Urinary bladder (tissue), 4 donors: ENCODE results near the gene TMCC1. TPM values are rescaled to one million over a fixed set of nuclear protein-coding genes. Genes with fewer than 3 reads are reported as not detected.
"Not testable (repeated sequence)": the region's sequence is repeated elsewhere in the genome, so short reads cannot be mapped to it uniquely, and the experiment has no call there.

Experiments used
- DNase-seq: peaks from one replicate; pipeline ENCODE4 v3.0.0-alpha.2; 2015; ENCODE audit errors: extremely low spot score
- H3K27ac ChIP-seq: one replicate; pipeline ENCODE4 v1.5.1; 2013; ENCODE audit warnings: low read depth, mild to moderate bottlenecking, moderate library complexity
- H3K36me3 ChIP-seq: one replicate; pipeline ENCODE4 v1.6.1; 2013; ENCODE audit warnings: mild to moderate bottlenecking, moderate library complexity; ENCODE audit not compliant: insufficient read depth
- H3K4me1 ChIP-seq: one replicate; pipeline ENCODE4 v1.6.1; 2013; ENCODE audit warnings: mild to moderate bottlenecking, moderate library complexity; ENCODE audit not compliant: insufficient read depth
- H3K4me3 ChIP-seq: one replicate; pipeline ENCODE4 v1.5.1; 2013; ENCODE audit warnings: low read depth, low read length
- WGBS: extraction: QIAGEN DNeasy Blood & Tissue Kit; methylation state at CpG from one replicate; pipeline ENCODE4 v1.1.7; 2013; 5-methylcytosine and 5-hydroxymethylcytosine counted together
- polyA plus RNA-seq: library from polyadenylated mRNA; stranded (reverse); fragments of 200-250 nt; gene quantifications from one replicate; pipeline ENCODE4 v1.2.3, GENCODE V29; 2013
- total RNA-seq: library from RNA; depleted of rRNA; stranded (reverse); fragments of >200 nt; gene quantifications from one replicate; pipeline ENCODE4 v1.2.3, GENCODE V29; 2014
- donor health status: healthy with polysubstance abuse.
- donor health status: healthy.

The TMCC1 gene
- total and polyA plus RNA-seq, 2 donors = 14.5 to 44.1 TPM

- WGBS = 57% methylated on average over 2 of the region's 2 CpGs
- Histone ChIP-seq H3K36me3 (no peaks in the 10 kb centered on the region), H3K27ac (no peak overlapping the region), H3K4me1 (no peaks in the 10 kb centered on the region), H3K4me3 (no peak overlapping the region)
- DNase-seq = no peak
Measured at GRCh38 chr3:129766135-129766534, 127.4 kb downstream of the TMCC1 start.

GRCh38 chr3:129764090-129764489 lies 129.4 kb downstream of the TMCC1 start:
- DNase-seq = no peak
- H3K4me1 ChIP-seq = no peaks in the 10 kb centered on the region
- no peak overlapping the region for H3K27ac ChIP-seq
- no peak overlapping the region for H3K4me3 ChIP-seq
- H3K36me3 ChIP-seq = no peaks in the 10 kb centered on the region

- no peak overlapping the region for H3K4me3 ChIP-seq
- no peak overlapping the region for H3K27ac ChIP-seq
- H3K36me3 ChIP-seq = no peaks in the 10 kb centered on the region
- DNase-seq = no peak
- WGBS = 82% methylated on average over 1 of the region's 1 CpG
- no peaks in the 10 kb centered on the region for H3K4me1 ChIP-seq
Measured at GRCh38 chr3:129758785-129759320, 134.7 kb downstream of the TMCC1 start.

- DNase-seq = no peak
- no peaks in the 10 kb centered on the region for H3K36me3 ChIP-seq
- 92% methylated on average over 2 of the region's 2 CpGs for WGBS
- no peak overlapping the region for H3K27ac ChIP-seq
- no peak overlapping the region for H3K4me3 ChIP-seq
- H3K4me1 ChIP-seq = no peaks in the 10 kb centered on the region
Measured at GRCh38 chr3:129758306-129758705, 135.2 kb downstream of the TMCC1 start.

- no peak for DNase-seq
- Histone ChIP-seq H3K4me3 (no peak overlapping the region), H3K4me1 (no peaks in the 10 kb centered on the region), H3K36me3 (no peaks in the 10 kb centered on the region), H3K27ac (no peak overlapping the region)
- 98% methylated on average over 1 of the region's 1 CpG for WGBS
Measured at GRCh38 chr3:129756871-129757270, 136.6 kb downstream of the TMCC1 start.

- DNase-seq, H3K4me3 ChIP-seq, H3K27ac ChIP-seq, H3K36me3 ChIP-seq, H3K4me1 ChIP-seq: not testable (repeated sequence)
- 92% methylated on average over 2 of the region's 2 CpGs for WGBS
Measured at GRCh38 chr3:129751105-129751504, 142.4 kb downstream of the TMCC1 start.

GRCh38 chr3:129749692-129750091 lies 143.8 kb downstream of the TMCC1 start:
- Histone ChIP-seq H3K27ac (no peak overlapping the region), H3K36me3 (no peaks in the 10 kb centered on the region), H3K4me1 (no peaks in the 10 kb centered on the region), H3K4me3 (no peak overlapping the region)
- DNase-seq = no peak

GRCh38 chr3:129747992-129748391 lies 145.5 kb downstream of the TMCC1 start:
- no peak overlapping the region for H3K4me3 ChIP-seq
- no peak overlapping the region for H3K27ac ChIP-seq
- H3K4me1 ChIP-seq = no peaks in the 10 kb centered on the region
- no peak for DNase-seq
- no peaks in the 10 kb centered on the region for H3K36me3 ChIP-seq
- 96% methylated on average over 3 of the region's 3 CpGs for WGBS

GRCh38 chr3:129747136-129747535 lies 146.4 kb downstream of the TMCC1 start:
- no peak for DNase-seq
- Histone ChIP-seq H3K27ac (no peak overlapping the region), H3K36me3 (no peaks in the 10 kb centered on the region), H3K4me3 (no peak overlapping the region), H3K4me1 (no peaks in the 10 kb centered on the region)
- WGBS = 69% methylated on average over 4 of the region's 4 CpGs

GRCh38 chr3:129746629-129747028 lies 146.9 kb downstream of the TMCC1 start:
- no peak for DNase-seq
- Histone ChIP-seq H3K36me3 (no peaks in the 10 kb centered on the region), H3K4me1 (no peaks in the 10 kb centered on the region), H3K27ac (no peak overlapping the region), H3K4me3 (no peak overlapping the region)

GRCh38 chr3:129745253-129745652 lies 148.3 kb downstream of the TMCC1 start:
- DNase-seq = no peak
- Histone ChIP-seq H3K36me3 (no peaks in the 10 kb centered on the region), H3K27ac (no peak overlapping the region), H3K4me1 (no peaks in the 10 kb centered on the region), H3K4me3 (no peak overlapping the region)
- 35% methylated on average over 2 of the region's 2 CpGs for WGBS

- WGBS = 80% methylated on average over 2 of the region's 2 CpGs
- Histone ChIP-seq H3K4me3 (no peak overlapping the region), H3K4me1 (no peaks in the 10 kb centered on the region), H3K36me3 (no peaks in the 10 kb centered on the region), H3K27ac (no peak overlapping the region)
- DNase-seq = no peak
Measured at GRCh38 chr3:129741794-129742193, 151.7 kb downstream of the TMCC1 start.

GRCh38 chr3:129740090-129740489 lies 153.4 kb downstream of the TMCC1 start:
- Histone ChIP-seq H3K36me3 (no peaks in the 10 kb centered on the region), H3K4me3 (no peak overlapping the region), H3K4me1 (no peaks in the 10 kb centered on the region), H3K27ac (no peak overlapping the region)
- DNase-seq = no peak
- 94% methylated on average over 3 of the region's 3 CpGs for WGBS

- H3K4me3 ChIP-seq = no peak overlapping the region
- 94% methylated on average over 3 of the region's 3 CpGs for WGBS
- H3K4me1 ChIP-seq = no peaks in the 10 kb centered on the region
- DNase-seq = no peak
- no peak overlapping the region for H3K27ac ChIP-seq
- H3K36me3 ChIP-seq = peaks cover 2% of the 10 kb centered on the region
Measured at GRCh38 chr3:129739634-129740033, 153.9 kb downstream of the TMCC1 start.

- 88% methylated on average over 5 of the region's 5 CpGs for WGBS
- no peak for DNase-seq
- no peaks in the 10 kb centered on the region for H3K4me1 ChIP-seq
- H3K4me3 ChIP-seq = no peak overlapping the region
- no peak overlapping the region for H3K27ac ChIP-seq
- peaks cover 2% of the 10 kb centered on the region for H3K36me3 ChIP-seq
Measured at GRCh38 chr3:129738172-129738571, 155.3 kb downstream of the TMCC1 start.
